Endodermal cell (in vitro differentiated cells): ENCODE data around the gene ZNF804A. TPM values are rescaled to one million over a fixed set of nuclear protein-coding genes. Genes with fewer than 3 reads are reported as not detected.

Experiments used
- DNase-seq: peaks from one replicate; pipeline ENCODE4 v3.0.0-alpha.2; 2017
- H3K27ac ChIP-seq: 2 replicates; pipeline ENCODE4 v1.5.1; 2013; ENCODE audit warnings: mild to moderate bottlenecking, low read depth, low read length, moderate library complexity
- H3K27me3 ChIP-seq: 2 replicates; pipeline ENCODE4 v1.6.1; 2013; ENCODE audit warnings: mild to moderate bottlenecking, low read length, moderate library complexity; ENCODE audit not compliant: insufficient read depth, control insufficient read depth, poor library complexity, severe bottlenecking
- H3K36me3 ChIP-seq: 2 replicates; pipeline ENCODE4 v1.7.0; 2013; ENCODE audit warnings: mild to moderate bottlenecking, low read length, moderate library complexity; ENCODE audit not compliant: control insufficient read depth, insufficient read depth
- H3K4me1 ChIP-seq: one replicate; pipeline ENCODE4 v1.7.0; 2013; ENCODE audit warnings: low read length; ENCODE audit not compliant: control insufficient read depth, insufficient read depth
- H3K4me3 ChIP-seq: 2 replicates; pipeline ENCODE4 v1.5.1; 2013; ENCODE audit warnings: mild to moderate bottlenecking, low read length, moderate library complexity
- H3K9ac ChIP-seq: 2 replicates; pipeline ENCODE4 v1.6.1; 2013; ENCODE audit warnings: mild to moderate bottlenecking, low read length, moderate library complexity; ENCODE audit not compliant: poor library complexity, severe bottlenecking; ENCODE audit errors: extremely low read depth
- H3K9me3 ChIP-seq: 2 replicates; pipeline ENCODE4 v1.6.1; 2013; ENCODE audit warnings: mild to moderate bottlenecking, low read length, moderate library complexity; ENCODE audit not compliant: control insufficient read depth
- H3K27ac Mint-ChIP-seq: 2 replicates; pipeline ENCODE4 v1.8.0; 2020; ENCODE audit warnings: mixed read lengths
- H3K27me3 Mint-ChIP-seq: 2 replicates; pipeline ENCODE4 v1.8.0; 2021; ENCODE audit warnings: mild to moderate bottlenecking, mixed read lengths; ENCODE audit not compliant: insufficient read depth
- H3K36me3 Mint-ChIP-seq: 2 replicates; pipeline ENCODE4 v1.8.0; 2020; ENCODE audit warnings: low read depth, mixed read lengths
- H3K4me1 Mint-ChIP-seq: 2 replicates; pipeline ENCODE4 v1.8.0; 2020; ENCODE audit warnings: mixed read lengths
- H3K4me3 Mint-ChIP-seq: 2 replicates; pipeline ENCODE4 v1.8.0; 2020; ENCODE audit warnings: mild to moderate bottlenecking, moderate library complexity, mixed read lengths
- H3K9me3 Mint-ChIP-seq: 2 replicates; pipeline ENCODE4 v1.8.0; 2020; ENCODE audit warnings: mild to moderate bottlenecking, mixed read lengths
- WGBS, 2 experiments: methylation state at CpG; one replicate each; pipeline versions ENCODE4 v1.1.5 to v1.1.7; 2013; ENCODE audit warnings: missing lambda C conversion rate in 2 of 2, mixed read lengths in 1 of 2; ENCODE audit not compliant: insufficient coverage in 1 of 2, insufficient read length in 1 of 2; 5-methylcytosine and 5-hydroxymethylcytosine counted together
- total RNA-seq, 2 donors: library from RNA; stranded (reverse); fragmentation: NEBNext Ultra II Directional in 1 of 2; extraction: Animal tissue kit (Norgen Biotek cat#: 25700) in 1 of 2; gene quantifications; 2 replicates in 1 of 2; 3 replicates in 1 of 2; pipeline ENCODE4 v1.2.1, GENCODE V29; 2021
- TF ChIP-seq, protein P1 (sequence below): fragments of 200-600 bp; sonication (generic); conservative IDR thresholded peaks from 2 replicates; pipeline ENCODE4 v1.5.0; 2021; ENCODE audit warnings: antibody characterized with exemption, mild to moderate bottlenecking

The ZNF804A gene
- total RNA-seq, 2 donors from 2014 or later, result 0.15 TPM; not detected in 1

DNA sequence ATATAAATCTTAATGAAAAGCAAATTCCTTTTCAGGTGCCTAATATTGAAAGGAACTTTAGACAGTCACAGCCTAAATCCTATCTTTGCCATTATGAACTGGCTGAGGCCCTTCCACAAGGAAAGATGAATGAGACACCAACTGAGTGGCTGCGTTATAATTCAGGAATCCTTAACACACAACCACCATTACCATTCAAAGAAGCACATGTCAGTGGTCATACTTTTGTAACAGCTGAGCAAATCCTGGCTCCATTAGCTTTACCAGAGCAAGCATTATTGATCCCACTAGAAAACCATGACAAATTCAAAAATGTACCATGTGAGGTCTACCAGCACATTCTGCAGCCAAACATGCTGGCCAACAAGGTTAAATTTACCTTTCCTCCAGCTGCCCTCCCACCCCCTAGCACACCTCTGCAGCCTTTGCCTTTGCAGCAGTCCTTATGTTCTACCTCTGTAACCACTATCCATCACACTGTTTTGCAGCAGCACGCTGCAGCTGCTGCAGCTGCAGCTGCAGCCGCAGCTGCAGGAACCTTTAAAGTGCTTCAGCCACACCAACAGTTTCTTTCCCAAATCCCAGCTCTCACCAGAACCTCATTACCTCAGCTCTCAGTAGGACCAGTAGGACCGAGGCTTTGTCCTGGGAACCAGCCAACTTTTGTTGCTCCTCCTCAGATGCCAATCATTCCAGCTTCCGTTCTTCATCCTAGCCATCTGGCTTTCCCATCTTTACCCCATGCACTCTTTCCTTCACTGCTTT, 340.1 kb downstream of the ZNF804A start:
- DNase-seq, result no peak
- TF ChIP-seq, protein P1, sequence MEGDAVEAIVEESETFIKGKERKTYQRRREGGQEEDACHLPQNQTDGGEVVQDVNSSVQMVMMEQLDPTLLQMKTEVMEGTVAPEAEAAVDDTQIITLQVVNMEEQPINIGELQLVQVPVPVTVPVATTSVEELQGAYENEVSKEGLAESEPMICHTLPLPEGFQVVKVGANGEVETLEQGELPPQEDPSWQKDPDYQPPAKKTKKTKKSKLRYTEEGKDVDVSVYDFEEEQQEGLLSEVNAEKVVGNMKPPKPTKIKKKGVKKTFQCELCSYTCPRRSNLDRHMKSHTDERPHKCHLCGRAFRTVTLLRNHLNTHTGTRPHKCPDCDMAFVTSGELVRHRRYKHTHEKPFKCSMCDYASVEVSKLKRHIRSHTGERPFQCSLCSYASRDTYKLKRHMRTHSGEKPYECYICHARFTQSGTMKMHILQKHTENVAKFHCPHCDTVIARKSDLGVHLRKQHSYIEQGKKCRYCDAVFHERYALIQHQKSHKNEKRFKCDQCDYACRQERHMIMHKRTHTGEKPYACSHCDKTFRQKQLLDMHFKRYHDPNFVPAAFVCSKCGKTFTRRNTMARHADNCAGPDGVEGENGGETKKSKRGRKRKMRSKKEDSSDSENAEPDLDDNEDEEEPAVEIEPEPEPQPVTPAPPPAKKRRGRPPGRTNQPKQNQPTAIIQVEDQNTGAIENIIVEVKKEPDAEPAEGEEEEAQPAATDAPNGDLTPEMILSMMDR, result no peak
- Mint-ChIP-seq H3K9me3 (no peaks in the 10 kb centered on the region), H3K4me3 (no peak overlapping the region), H3K27me3 (no peaks in the 10 kb centered on the region), H3K27ac (no peak overlapping the region), H3K4me1 (no peaks in the 10 kb centered on the region), H3K36me3 (no peaks in the 10 kb centered on the region)
- no peaks in the 10 kb centered on the region for H3K9me3 ChIP-seq
- H3K36me3 ChIP-seq, result no peaks in the 10 kb centered on the region
- no peaks in the 10 kb centered on the region for H3K4me1 ChIP-seq
- H3K9ac ChIP-seq, result no peak overlapping the region
- WGBS, 2 experiments, result 83 to 87% methylated on average over 4 to 5 of the region's 5 CpGs
- H3K4me3 ChIP-seq, result no peak overlapping the region
- no peaks in the 10 kb centered on the region for H3K27me3 ChIP-seq
- H3K27ac ChIP-seq, result no peak overlapping the region

DNA sequence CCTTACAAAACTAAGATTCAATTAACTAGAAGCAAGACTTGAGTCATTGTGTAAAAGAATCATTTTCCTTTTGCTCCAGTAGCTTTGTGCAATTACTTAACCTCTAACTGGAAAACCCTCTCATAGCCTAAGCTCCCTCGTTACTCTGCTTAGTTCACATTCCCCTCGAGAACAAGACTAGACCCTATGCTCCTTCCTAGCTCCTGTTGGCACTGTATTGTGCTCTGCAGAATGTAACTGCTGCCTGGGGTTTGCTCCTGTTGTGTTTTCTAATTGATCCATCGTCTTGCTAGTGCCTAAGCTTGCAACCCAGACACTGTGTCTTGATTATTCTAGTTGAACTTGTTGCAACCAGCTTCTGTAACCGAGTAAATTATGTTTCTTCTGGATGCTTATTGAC, 347.0 kb downstream of the ZNF804A start:
- 60 to 71% methylated on average over 4 of the region's 4 CpGs for WGBS, 2 experiments
- Mint-ChIP-seq H3K27me3 (no peaks in the 10 kb centered on the region), H3K4me3 (no peak overlapping the region), H3K27ac (no peak overlapping the region), H3K36me3 (no peaks in the 10 kb centered on the region), H3K9me3 (no peaks in the 10 kb centered on the region), H3K4me1 (no peaks in the 10 kb centered on the region)
- H3K27ac ChIP-seq, result peak overlapping the region; percentile 66
- no peaks in the 10 kb centered on the region for H3K4me1 ChIP-seq
- H3K36me3 ChIP-seq, result no peaks in the 10 kb centered on the region
- H3K4me3 ChIP-seq, result no peak overlapping the region
- H3K9ac ChIP-seq, result no peak overlapping the region
- no peak for DNase-seq
- TF ChIP-seq, protein P1, result no peak
- H3K9me3 ChIP-seq, result no peaks in the 10 kb centered on the region
- H3K27me3 ChIP-seq, result no peaks in the 10 kb centered on the region

DNA sequence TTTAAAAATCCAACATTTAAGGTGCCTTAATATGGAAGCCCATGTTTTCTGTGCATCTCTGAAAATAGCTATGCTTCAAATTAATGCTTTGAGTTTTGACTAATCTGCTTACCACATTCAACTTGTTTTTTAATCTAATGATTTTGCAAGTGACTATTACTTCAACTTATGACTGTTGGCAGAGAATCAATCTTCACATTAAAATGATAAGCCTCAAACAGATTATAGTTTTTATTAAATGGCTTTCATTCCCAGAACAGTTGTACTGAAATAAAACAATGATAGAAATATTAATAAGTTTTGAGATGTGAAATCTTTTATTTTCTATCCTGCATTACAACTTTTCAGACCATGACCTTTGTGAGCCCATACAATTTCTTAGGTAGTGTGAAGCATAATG, 347.5 kb downstream of the ZNF804A start:
- no peaks in the 10 kb centered on the region for H3K4me1 ChIP-seq
- H3K9me3 ChIP-seq, result no peaks in the 10 kb centered on the region
- no peaks in the 10 kb centered on the region for H3K27me3 Mint-ChIP-seq
- H3K4me1 Mint-ChIP-seq, result no peaks in the 10 kb centered on the region
- TF ChIP-seq, protein P1, result no peak
- H3K27ac Mint-ChIP-seq, result no peak overlapping the region
- no peaks in the 10 kb centered on the region for H3K36me3 Mint-ChIP-seq
- H3K4me3 Mint-ChIP-seq, result no peak overlapping the region
- peak overlapping the region; percentile 66 for H3K27ac ChIP-seq
- no peak overlapping the region for H3K4me3 ChIP-seq
- H3K9me3 Mint-ChIP-seq, result no peaks in the 10 kb centered on the region
- DNase-seq, result no peak
- H3K27me3 ChIP-seq, result no peaks in the 10 kb centered on the region
- H3K9ac ChIP-seq, result no peak overlapping the region
- no peaks in the 10 kb centered on the region for H3K36me3 ChIP-seq
